ENCODE results near the gene SMARCD3. TPM values are rescaled to one million over a fixed set of nuclear protein-coding genes. Genes with fewer than 3 reads are reported as not detected.

The SMARCD3 gene
- 1 to 10 TPM; 2.4 to 7.3 (median 2.7) TPM for total RNA-seq
- long read RNA-seq, result 0 reads

- intact Hi-C loops (cut with DNase I), result no loop called here
- peak; percentile 59 to 65 (median 62) for DNase-seq
Measured at GRCh38 chr7:151248346-151249033, at the start of gene SMARCD3. Gene SMARCD3, minus strand, starts transcription at chr7:151248694. Its CDS starts 132 bp downstream, at chr7:151248562.

GRCh38 chr7:151296202-151296992 lies 47.9 kb upstream of the SMARCD3 start:
- no peak for DNase-seq
- Histone ChIP-seq H3K27ac (no peak overlapping the region), H3K27me3 (no peaks in the 10 kb centered on the region), H3K4me1 (no peaks in the 10 kb centered on the region), H3K4me3 (no peak overlapping the region), H3K9me3 (peaks cover 0 to 3% (median 0%) of the 10 kb centered on the region in 4 donors), H3K36me3 (no peaks in the 10 kb centered on the region)
- no peak for ATAC-seq
- TF ChIP-seq CTCF (IDR thresholded peaks at IDR 0.05) (no peak), POLR2A (IDR thresholded peaks at IDR 0.05) (no peak)
- WGBS (ENCODE audit: insufficient coverage, low coverage, low lambda C conversion rate, missing lambda C conversion rate), result 4% methylated on average over 3 of the region's 3 CpGs
- intact Hi-C loops (cut with DNase I), result no loop called here

More at GRCh38 chr7:151248346-151249033, at the start of gene SMARCD3:
- no peak for TF ChIP-seq POLR2A (IDR thresholded peaks at IDR 0.05)
- no peak for TF ChIP-seq CTCF (IDR thresholded peaks at IDR 0.05)
- Histone ChIP-seq H3K4me1 (peaks cover 0 to 26% (median 0%) of the 10 kb centered on the region in 4 donors), H3K4me3 (peak within 1 kb of the TSS; percentile 28 to 50 (median 38)), H3K27me3 (peaks cover 0 to 8% of the 10 kb centered on the region in 2 donors), H3K36me3 (no peaks in the 10 kb centered on the region), H3K27ac (peak within 1 kb of the TSS; percentile 44 to 70 (median 52)), H3K9me3 (no peaks in the 10 kb centered on the region)
- 1% methylated on average over 31 of the region's 71 CpGs for WGBS (ENCODE audit: insufficient coverage, low coverage, low lambda C conversion rate, missing lambda C conversion rate)
- ATAC-seq, result peak; percentile 39 to 61 (median 50)

- Histone ChIP-seq H3K36me3 (no peaks in the 10 kb centered on the region), H3K4me1 (no peaks in the 10 kb centered on the region), H3K4me3 (no peak overlapping the region), H3K27ac (no peak overlapping the region), H3K9me3 (peaks cover 0 to 3% (median 0%) of the 10 kb centered on the region in 4 donors), H3K27me3 (no peaks in the 10 kb centered on the region)
- no peak for TF ChIP-seq CTCF (IDR thresholded peaks at IDR 0.05)
- no peak for TF ChIP-seq POLR2A (IDR thresholded peaks at IDR 0.05)
- WGBS (ENCODE audit: insufficient coverage, low coverage, low lambda C conversion rate, missing lambda C conversion rate), result 72% methylated on average over 3 of the region's 3 CpGs
- ATAC-seq (no peak), DNase-seq (no peak)
- intact Hi-C loops (cut with DNase I), result no loop called here
Measured at GRCh38 chr7:151292850-151293249, 44.4 kb upstream of the SMARCD3 start.

- 67% methylated on average over 1 of the region's 2 CpGs for WGBS (ENCODE audit: insufficient coverage, low coverage, low lambda C conversion rate, missing lambda C conversion rate)
- intact Hi-C loops (cut with DNase I), result no loop called here
- ATAC-seq, result no peak
Measured at GRCh38 chr7:151291206-151291605, 42.7 kb upstream of the SMARCD3 start.

GRCh38 chr7:151290355-151290760 lies 41.9 kb upstream of the SMARCD3 start:
- Histone ChIP-seq H3K27ac (no peak overlapping the region), H3K4me1 (no peaks in the 10 kb centered on the region), H3K9me3 (no peaks in the 10 kb centered on the region), H3K27me3 (no peaks in the 10 kb centered on the region), H3K36me3 (no peaks in the 10 kb centered on the region), H3K4me3 (no peak overlapping the region)
- intact Hi-C loops (cut with DNase I), result no loop called here
- TF ChIP-seq POLR2A (IDR thresholded peaks at IDR 0.05) (no peak), CTCF (IDR thresholded peaks at IDR 0.05) (no peak)
- DNase-seq, result no peak
- 52% methylated on average over 4 of the region's 4 CpGs for WGBS (ENCODE audit: insufficient coverage, low coverage, low lambda C conversion rate, missing lambda C conversion rate)
- ATAC-seq, result no peak

More at GRCh38 chr7:151291206-151291605, 42.7 kb upstream of the SMARCD3 start:
- Histone ChIP-seq H3K4me1 (no peaks in the 10 kb centered on the region), H3K9me3 (no peaks in the 10 kb centered on the region), H3K4me3 (no peak overlapping the region), H3K27me3 (no peaks in the 10 kb centered on the region), H3K36me3 (no peaks in the 10 kb centered on the region), H3K27ac (no peak overlapping the region)
- no peak for TF ChIP-seq POLR2A (IDR thresholded peaks at IDR 0.05)
- no peak for DNase-seq
